Endothelial cell of umbilical vein (primary cell): ENCODE measurements around the gene CCT5. TPM values are rescaled to one million over a fixed set of nuclear protein-coding genes. Genes with fewer than 3 reads are reported as not detected.

Experiments
- BruUV-seq: library from RNA; stranded (reverse); fragments of 400-500 nt; replicated peaks from 2 replicates; lab custom pipeline; 2021; lab: Mats Ljungman, UMichigan
- CTCF ChIA-PET: fragments of 300-600, 350-600 bp; sonication (Branson Sonifier 250); formaldehyde crosslinking; loops from one replicate; lab custom pipeline; 2021; ENCODE audit warnings: antibody characterized with exemption, inconsistent platforms; lab: Charles Lee
- POLR2A ChIA-PET: fragments of 300-600, 350-600 bp; sonication (Branson Sonifier 250); formaldehyde crosslinking; loops from one replicate; lab custom pipeline; 2021; ENCODE audit warnings: antibody characterized with exemption, inconsistent platforms; lab: Charles Lee
- DNase-seq: peaks from one replicate; pipeline ENCODE4 v3.0.0-alpha.2; 2011; ENCODE audit warnings: low read depth, low spot score
- FAIRE-seq: peaks from 2 replicates; lab custom pipeline; 2011; peaks lifted over from hg19 to GRCh38; lab: Jason Lieb, UNC
- H2AFZ ChIP-seq: 2 replicates; pipeline ENCODE4 v1.6.0; 2012; ENCODE audit warnings: low read depth, low read length, control low read depth, inconsistent platforms
- H3K27ac ChIP-seq: 2 replicates; pipeline ENCODE4 v1.5.1; 2011; ENCODE audit warnings: low read depth, mild to moderate bottlenecking, control low read depth, low read length, moderate library complexity; ENCODE audit not compliant: insufficient read depth
- H3K27me3 ChIP-seq, 2 experiments: 2 replicates each; pipeline versions ENCODE4 v1.6.0 to v1.6.1; 2011; ENCODE audit warnings: low read length in 2 of 2, mixed read lengths in 1 of 2; ENCODE audit not compliant: control insufficient read depth in 2 of 2, insufficient read depth in 2 of 2
- H3K36me3 ChIP-seq, 2 experiments: 2 replicates in 1 of 2; 3 replicates in 1 of 2; pipeline ENCODE4 v1.5.1; 2011; ENCODE audit warnings: low read length in 2 of 2, mild to moderate bottlenecking in 1 of 2, moderate library complexity in 1 of 2; ENCODE audit not compliant: control insufficient read depth in 2 of 2, insufficient read depth in 2 of 2; ENCODE audit errors: extremely low read depth in 1 of 2
- H3K4me1 ChIP-seq: 3 replicates; pipeline ENCODE4 v1.5.1; 2011; ENCODE audit warnings: mild to moderate bottlenecking, low read length; ENCODE audit not compliant: control insufficient read depth, insufficient read depth; ENCODE audit errors: extremely low read depth
- H3K4me2 ChIP-seq: 2 replicates; pipeline ENCODE4 v1.6.1; 2011; ENCODE audit warnings: low read length, control low read depth, mixed read lengths; ENCODE audit not compliant: insufficient read depth
- H3K4me3 ChIP-seq, 3 experiments: fragments of 200-600 bp in 1 of 3; sonication (generic), shearing (Covaris generic) in 1 of 3; replicated peaks in 1 of 3; 2 replicates each; pipeline ENCODE4 v1.5.1; 2011 to 2016; ENCODE audit warnings: control low read depth in 3 of 3, low read length in 3 of 3, mild to moderate bottlenecking in 2 of 3, inconsistent platforms in 1 of 3, low read depth in 1 of 3, moderate library complexity in 1 of 3; ENCODE audit not compliant: insufficient read depth in 1 of 3
- H3K79me2 ChIP-seq: 2 replicates; pipeline ENCODE4 v1.6.0; 2012; ENCODE audit warnings: low read length, inconsistent platforms; ENCODE audit not compliant: control insufficient read depth, insufficient read depth
- H3K9ac ChIP-seq: replicated peaks from 2 replicates; pipeline ENCODE3; 2011; ENCODE audit warnings: low read length, control low read depth; ENCODE audit not compliant: insufficient read depth; ENCODE audit errors: extremely low read depth
- H3K9me1 ChIP-seq: replicated peaks from 3 replicates; pipeline ENCODE4 v1.6.0; 2011; ENCODE audit warnings: mild to moderate bottlenecking, low read length; ENCODE audit not compliant: control insufficient read depth, insufficient read depth; ENCODE audit errors: extremely low read depth
- H3K9me3 ChIP-seq: replicated peaks from 2 replicates; pipeline ENCODE4 v1.5.1; 2012; ENCODE audit warnings: low read length, inconsistent platforms; ENCODE audit not compliant: control insufficient read depth, insufficient read depth
- H4K20me1 ChIP-seq: replicated peaks from 2 replicates; pipeline ENCODE3; 2011; ENCODE audit warnings: mild to moderate bottlenecking, low read length; ENCODE audit not compliant: control insufficient read depth, insufficient read depth; ENCODE audit errors: extremely low read depth
- CTCF ChIP-seq, 2 donors: IDR thresholded peaks; 1 replicate in 1 of 2; 2 replicates in 1 of 2; pipeline ENCODE4 v1.5.1; 2011; ENCODE audit warnings: low read length in 2 of 2, mild to moderate bottlenecking in 2 of 2, moderate library complexity in 2 of 2, control low read depth in 1 of 2, inconsistent platforms in 1 of 2, low read depth in 1 of 2; ENCODE audit not compliant: insufficient read depth in 1 of 2; ENCODE audit errors: extremely low read depth in 1 of 2
- EZH2 ChIP-seq: IDR thresholded peaks from 2 replicates; pipeline ENCODE4 v1.6.1; 2012; ENCODE audit warnings: borderline replicate concordance, low read depth, mild to moderate bottlenecking, moderate library complexity, low read length, inconsistent platforms; ENCODE audit not compliant: severe bottlenecking
- POLR2A ChIP-seq: IDR thresholded peaks from 2 replicates; pipeline ENCODE4 v1.6.1; 2012; ENCODE audit warnings: low read depth, mild to moderate bottlenecking, control low read depth, low read length
- POLR2AphosphoS5 ChIP-seq: IDR thresholded peaks from 2 replicates; pipeline ENCODE4 v1.6.1; 2012; ENCODE audit warnings: low read depth, mild to moderate bottlenecking, control low read depth, low read length, moderate library complexity; ENCODE audit not compliant: insufficient read depth
- dilution Hi-C: fragments of 300-500 bp; cut with MboI; formaldehyde crosslinking; loops from one replicate; pipeline ENCODE4 v1.15.0; 2019; ENCODE audit warnings: low sequenced_read_pairs; ENCODE audit not compliant: extremely low pct_ligation_motif_present
- intact Hi-C: fragments of 100-400 bp; cut with micrococcal nuclease; formaldehyde crosslinking; loops from one replicate; pipeline ENCODE4 v1.10.0; 2022
- polyA plus RNA-seq, 4 experiments: library from polyadenylated mRNA; depleted of rRNA in 3 of 4; stranded (reverse) in 3 of 4; unstranded in 1 of 4; fragments of >200 nt; gene quantifications; 2 replicates each; pipeline versions ENCODE4 v1.2.1 to v1.2.3, GENCODE V29; 2011 to 2012; ENCODE audit warnings: missing spikeins in 1 of 4
- total RNA-seq: library from RNA; stranded (reverse); gene quantifications from 2 replicates; pipeline ENCODE4 v1.2.3, GENCODE V29; 2021

The CCT5 gene
- total and polyA plus RNA-seq, 2 donors (not counting 3 experiments of a cell fraction or from before 2014, with no cell fraction given) = 323 to 386 TPM

GRCh38 chr5:10279925-10280720 lies 30.0 kb downstream of the CCT5 start:
- H3K9ac ChIP-seq = no peak overlapping the region
- no peaks in the 10 kb centered on the region for H3K9me3 ChIP-seq
- no peak overlapping the region for H2AFZ ChIP-seq
- H3K4me2 ChIP-seq = no peak overlapping the region
- H3K79me2 ChIP-seq = no peaks in the 10 kb centered on the region
- FAIRE-seq = no peak
- H4K20me1 ChIP-seq = no peaks in the 10 kb centered on the region
- dilution Hi-C loops = no loop called here
- H3K27me3 ChIP-seq = no peaks in the 10 kb centered on the region
- no peaks in the 10 kb centered on the region for H3K4me1 ChIP-seq
- no TSS peak for BruUV-seq
- ChIA-PET CTCF (no interaction called here), POLR2A (no interaction called here)
- H3K9me1 ChIP-seq = no peaks in the 10 kb centered on the region
- no peaks in the 10 kb centered on the region for H3K36me3 ChIP-seq
- no peak overlapping the region for H3K4me3 ChIP-seq
- TF ChIP-seq CTCF (IDR thresholded peaks at IDR 0.05; ENCODE audit: extremely low read depth in 1 of 2, insufficient read depth in 1 of 2, low read depth in 1 of 2, low read length in 2 of 2) (no peak), POLR2AphosphoS5 (no peak), EZH2 (no peak), POLR2A (no peak)
- DNase-seq = no peak
- intact Hi-C loops = no loop called here
- H3K27ac ChIP-seq = no peak overlapping the region
